Activated CD4-positive, alpha-beta T cell treated with anti-CD3 and anti-CD28 coated beads, Interleukin-2, amount 10 ng/mL, durations not matched to agents 7 days and 5 days (primary cell): Measurements from ENCODE around the gene TRPM3. TPM values are rescaled to one million over a fixed set of nuclear protein-coding genes. Genes with fewer than 3 reads are reported as not detected.

Experiments
- CTCF ChIA-PET: fragments of 350-600 bp; sonication (Branson Sonifier 250); formaldehyde crosslinking; loops from one replicate; lab custom pipeline; 2021; ENCODE audit warnings: antibody characterized with exemption; lab: Charles Lee
- POLR2A ChIA-PET: fragments of 350-600 bp; sonication (Branson Sonifier 250); formaldehyde crosslinking; loops from one replicate; lab custom pipeline; 2021; ENCODE audit warnings: antibody characterized with exemption; lab: Charles Lee
- DNase-seq: peaks from one replicate; pipeline ENCODE4 v3.0.0-alpha.2; 2020
- H3K27ac Mint-ChIP-seq: one replicate; pipeline ENCODE4 v1.8.0; 2021; ENCODE audit warnings: mild to moderate bottlenecking, moderate library complexity, mixed read lengths
- H3K27me3 Mint-ChIP-seq: one replicate; pipeline ENCODE4 v1.8.0; 2021; ENCODE audit warnings: mixed read lengths
- H3K36me3 Mint-ChIP-seq: one replicate; pipeline ENCODE4 v1.8.0; 2021; ENCODE audit warnings: low read depth, mixed read lengths
- H3K4me1 Mint-ChIP-seq: one replicate; pipeline ENCODE4 v1.8.0; 2021; ENCODE audit warnings: mixed read lengths
- H3K4me3 Mint-ChIP-seq: one replicate; pipeline ENCODE4 v1.8.0; 2021; ENCODE audit warnings: mild to moderate bottlenecking, moderate library complexity, mixed read lengths
- H3K9me3 Mint-ChIP-seq: one replicate; pipeline ENCODE4 v1.8.0; 2021; ENCODE audit warnings: mixed read lengths
- microRNA-seq: library from miRNA; unstranded; fragments of <30 nt; microRNA quantifications from one replicate; pipeline ENCODE4 v1.2.0, GENCODE V29; 2021; ENCODE audit warnings: borderline microRNAs expressed, borderline replicate concordance
- total RNA-seq, 2 experiments: library from RNA; stranded (reverse); gene quantifications; one replicate each; pipeline ENCODE4 v1.2.3, GENCODE V29; 2021

Gene TRPM3
- total RNA-seq, 2 experiments from 2014 or later, result not detected

GRCh38 chr9:70481471-70481870 is 640.0 kb downstream of the TRPM3 start:
- no peak overlapping the region for H3K4me3 Mint-ChIP-seq
- H3K4me1 Mint-ChIP-seq, result no peaks in the 10 kb centered on the region
- POLR2A ChIA-PET, result no interaction called here
- H3K27ac Mint-ChIP-seq, result no peak overlapping the region
- no peaks in the 10 kb centered on the region for H3K27me3 Mint-ChIP-seq
- no peaks in the 10 kb centered on the region for H3K36me3 Mint-ChIP-seq
- H3K9me3 Mint-ChIP-seq, result peaks cover 3% of the 10 kb centered on the region
- DNase-seq, result no peak
- CTCF ChIA-PET, result interaction anchor here (0.8 kb wide), 1 partner anchor 22 kb away, joined by 3 read pairs; no protein-coding TSS in a partner anchor

- Mint-ChIP-seq H3K9me3 (peaks cover 3% of the 10 kb centered on the region), H3K27me3 (no peaks in the 10 kb centered on the region), H3K27ac (no peak overlapping the region), H3K36me3 (no peaks in the 10 kb centered on the region), H3K4me3 (no peak overlapping the region), H3K4me1 (no peaks in the 10 kb centered on the region)
- ChIA-PET CTCF (interaction anchor here (1.6 to 1.7 kb wide), 2 partner anchors 11 to 38 kb away, joined by 3 to 4 read pairs; no protein-coding TSS in a partner anchor), POLR2A (no interaction called here)
- DNase-seq, result no peak
Observed at GRCh38 chr9:70480405-70480980, 640.9 kb downstream of the TRPM3 start.

- Mint-ChIP-seq H3K27me3 (no peaks in the 10 kb centered on the region), H3K27ac (no peak overlapping the region), H3K4me1 (no peaks in the 10 kb centered on the region), H3K9me3 (peaks cover 3% of the 10 kb centered on the region), H3K4me3 (no peak overlapping the region), H3K36me3 (no peaks in the 10 kb centered on the region)
- POLR2A ChIA-PET, result no interaction called here
- no peak for DNase-seq
- CTCF ChIA-PET, result interaction anchor here (1.3 to 1.7 kb wide), 4 partner anchors 9 to 123 kb away, joined by 3 to 4 read pairs (median 4); no protein-coding TSS in a partner anchor
Observed at GRCh38 chr9:70479880-70480291, 641.5 kb downstream of the TRPM3 start.

Small RNA genes within 50 kb of the gene (microRNA-seq; reads per million reads assigned to microRNA genes)
- not detected for gene MIR204
